WTC11 (cell line): ENCODE data around the gene SCO2. TPM values are rescaled to one million over a fixed set of nuclear protein-coding genes. Genes with fewer than 3 reads are reported as not detected.
A peak's percentile ranks its signal among the peaks of the same experiment; 100 is the strongest.
"Not testable (repeated sequence)": the region's sequence is repeated elsewhere in the genome, so short reads cannot be mapped to it uniquely, and the experiment has no call there.

Experiments
- ATAC-seq: fragments of 200-7000 bp; cut with Tn5 transposase; 2 replicates; pipeline ENCODE4 v1.10.0; 2021; ENCODE audit warnings: mild to moderate bottlenecking, moderate library complexity
- CTCF ChIA-PET: fragments of 300-600 bp; sonication (Branson Sonifier 250); formaldehyde crosslinking; loops from one replicate; lab custom pipeline; 2021; ENCODE audit warnings: antibody characterized with exemption; lab: Charles Lee
- POLR2A ChIA-PET: fragments of 350-600 bp; sonication (Branson Sonifier 250); formaldehyde crosslinking; loops from one replicate; lab custom pipeline; 2021; ENCODE audit warnings: antibody characterized with exemption; lab: Charles Lee
- DNase-seq: peaks from one replicate; pipeline ENCODE4 v3.0.0; 2021; ENCODE audit warnings: low spot score
- H3K27ac Mint-ChIP-seq: 2 replicates; pipeline ENCODE4 v1.8.0; 2021; ENCODE audit warnings: mixed read lengths
- H3K27me3 Mint-ChIP-seq: 2 replicates; pipeline ENCODE4 v1.8.0; 2021; ENCODE audit warnings: low read depth, mild to moderate bottlenecking, moderate library complexity, mixed read lengths
- H3K36me3 Mint-ChIP-seq: 2 replicates; pipeline ENCODE4 v1.8.0; 2021; ENCODE audit warnings: mixed read lengths
- H3K4me1 Mint-ChIP-seq: 2 replicates; pipeline ENCODE4 v1.8.0; 2022; ENCODE audit warnings: mixed read lengths
- H3K4me3 Mint-ChIP-seq: 2 replicates; pipeline ENCODE4 v1.8.0; 2021; ENCODE audit warnings: mild to moderate bottlenecking, moderate library complexity, mixed read lengths
- H3K9me3 Mint-ChIP-seq: 2 replicates; pipeline ENCODE4 v1.8.0; 2021; ENCODE audit warnings: mixed read lengths
- ELF4 ChIP-seq: sonication (generic); formaldehyde crosslinking; IDR thresholded peaks from 2 replicates; pipeline ENCODE4 v1.8.1; 2022; ENCODE audit warnings: low read depth, mild to moderate bottlenecking, moderate library complexity, missing genetic modification reagents
- GABPB1 ChIP-seq: sonication (generic); formaldehyde crosslinking; IDR thresholded peaks from 2 replicates; pipeline ENCODE4 v1.8.1; 2023; ENCODE audit warnings: mild to moderate bottlenecking, missing genetic modification reagents
- NFYB ChIP-seq: sonication (generic); formaldehyde crosslinking; conservative IDR thresholded peaks from 2 replicates; pipeline ENCODE4 v1.8.0; 2022; ENCODE audit warnings: low read depth, missing genetic modification reagents
- PRRX2 ChIP-seq: fragments of 250-450 bp; sonication (Bioruptor Pico); IDR thresholded peaks from 2 replicates; pipeline ENCODE4 v1.8.0; 2021; ENCODE audit warnings: mild to moderate bottlenecking
- RELA ChIP-seq: sonication (generic); formaldehyde crosslinking; IDR thresholded peaks from 2 replicates; pipeline ENCODE4 v1.8.1; 2022; ENCODE audit warnings: missing genetic modification reagents, mild to moderate bottlenecking, borderline replicate concordance
- RORB ChIP-seq: fragments of 250-450 bp; sonication (Bioruptor Pico); IDR thresholded peaks from 2 replicates; pipeline ENCODE4 v1.9.0; 2021; ENCODE audit warnings: mild to moderate bottlenecking
- STAT6 ChIP-seq: sonication (generic); formaldehyde crosslinking; conservative IDR thresholded peaks from 2 replicates; pipeline ENCODE4 v1.8.1; 2023; ENCODE audit warnings: mild to moderate bottlenecking, low read depth, missing genetic modification reagents, moderate library complexity
- TEAD4 ChIP-seq: sonication (generic); formaldehyde crosslinking; IDR thresholded peaks from 2 replicates; pipeline ENCODE4 v1.8.0; 2022; ENCODE audit warnings: mild to moderate bottlenecking, missing genetic modification reagents
- ZNF232 ChIP-seq: sonication (generic); formaldehyde crosslinking; IDR thresholded peaks from 2 replicates; pipeline ENCODE4 v1.8.0; 2022; ENCODE audit warnings: mild to moderate bottlenecking, missing genetic modification reagents
- ZNF423 ChIP-seq: fragments of 250-450 bp; sonication (Bioruptor Pico); IDR thresholded peaks from 2 replicates; pipeline ENCODE4 v2.1.2; 2022; ENCODE audit warnings: mild to moderate bottlenecking, moderate library complexity
- total RNA-seq: library from RNA; stranded (reverse); gene quantifications from 3 replicates; pipeline ENCODE4 v1.2.3, GENCODE V29; 2021
- TF ChIP-seq, protein P1 (sequence below): sonication (generic); formaldehyde crosslinking; IDR thresholded peaks from 2 replicates; pipeline ENCODE4 v1.8.0; 2022; ENCODE audit warnings: mild to moderate bottlenecking, missing genetic modification reagents
- TF ChIP-seq, protein P2 (sequence below): fragments of 250-450 bp; sonication (Bioruptor Pico); IDR thresholded peaks from 2 replicates; pipeline ENCODE4 v1.9.0; 2021; ENCODE audit warnings: mild to moderate bottlenecking, borderline replicate concordance
- TF ChIP-seq, protein P3 (sequence below): sonication (generic); formaldehyde crosslinking; IDR thresholded peaks from 2 replicates; pipeline ENCODE4 v1.8.1; 2023; ENCODE audit warnings: mild to moderate bottlenecking, missing genetic modification reagents, moderate library complexity
- TF ChIP-seq, protein P4 (sequence below): fragments of 250-450 bp; sonication (Bioruptor Pico); IDR thresholded peaks from 2 replicates; pipeline ENCODE4 v1.9.0; 2021; ENCODE audit warnings: mild to moderate bottlenecking

The SCO2 gene
- total RNA-seq, 1 experiment from 2014 or later: not detected

DNA sequence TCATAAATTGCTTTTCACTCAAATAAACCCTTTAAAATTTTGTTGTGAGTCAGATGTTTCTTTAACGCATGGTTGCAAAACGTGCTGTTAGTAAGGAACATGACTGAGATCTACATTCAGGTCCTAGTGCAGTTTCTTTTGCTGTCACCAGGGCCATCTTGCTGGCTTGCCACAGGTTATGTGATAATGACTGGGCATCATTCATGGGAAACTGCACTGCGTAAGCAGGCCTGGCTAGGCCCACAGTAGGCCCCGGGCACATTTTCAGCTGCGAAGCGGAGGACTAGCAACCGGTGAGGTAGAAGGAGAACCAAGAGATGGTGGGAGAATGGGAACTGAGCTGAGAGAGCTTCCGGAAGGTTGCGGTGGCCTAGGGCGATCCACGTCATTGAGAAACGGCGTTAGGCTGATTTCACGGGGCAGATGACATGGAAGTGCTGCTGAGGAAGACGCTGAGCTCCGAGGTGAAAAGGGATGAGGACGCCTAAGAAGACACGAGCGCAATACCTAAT lies 17.1 kb upstream of the SCO2 start (continued):
- no peak for TF ChIP-seq ELF4 (CRISPR knock-in tag)
- TF ChIP-seq NFYB (CRISPR knock-in tag): no peak
- no peak for TF ChIP-seq RORB

DNA sequence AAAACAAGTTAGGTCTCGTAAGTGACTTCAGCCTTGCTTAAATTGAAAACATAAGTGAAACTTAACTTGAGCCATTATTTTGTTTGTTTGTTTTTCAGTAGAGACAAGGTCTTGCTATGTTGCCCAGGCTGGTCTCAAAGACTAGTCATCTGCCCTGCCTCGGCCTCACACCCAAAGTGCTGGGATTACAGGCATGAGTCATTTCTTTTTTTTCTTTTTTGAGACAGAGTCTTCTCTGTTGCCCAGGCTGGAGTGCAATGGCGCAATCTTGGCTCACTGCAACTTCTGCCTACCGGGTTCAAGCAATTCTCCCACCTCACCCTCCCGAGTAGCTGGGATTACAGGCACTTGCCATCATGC lies 16.2 kb upstream of the SCO2 start:
- DNase-seq, POLR2A ChIA-PET, H3K4me3 Mint-ChIP-seq, H3K36me3 Mint-ChIP-seq, ATAC-seq, H3K27ac Mint-ChIP-seq, H3K9me3 Mint-ChIP-seq, H3K4me1 Mint-ChIP-seq: not testable (repeated sequence)
- CTCF ChIA-PET: interaction anchor here (0.7 to 1.4 kb wide), 2 partner anchors 99 to 155 kb away, joined by 3 to 5 read pairs; no protein-coding TSS in a partner anchor
- TF ChIP-seq GABPB1 (CRISPR knock-in tag): peak; percentile 64
- peaks cover 20% of the 10 kb centered on the region for H3K27me3 Mint-ChIP-seq

- TF ChIP-seq STAT6 (CRISPR knock-in tag): no peak
- TF ChIP-seq TEAD4 (CRISPR knock-in tag): no peak
- TF ChIP-seq, protein P1, sequence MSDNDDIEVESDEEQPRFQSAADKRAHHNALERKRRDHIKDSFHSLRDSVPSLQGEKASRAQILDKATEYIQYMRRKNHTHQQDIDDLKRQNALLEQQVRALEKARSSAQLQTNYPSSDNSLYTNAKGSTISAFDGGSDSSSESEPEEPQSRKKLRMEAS (CRISPR knock-in tag): no peak
- TF ChIP-seq PRRX2 (CRISPR knock-in tag): no peak
- TF ChIP-seq ZNF423: no peak
- TF ChIP-seq, protein P2, sequence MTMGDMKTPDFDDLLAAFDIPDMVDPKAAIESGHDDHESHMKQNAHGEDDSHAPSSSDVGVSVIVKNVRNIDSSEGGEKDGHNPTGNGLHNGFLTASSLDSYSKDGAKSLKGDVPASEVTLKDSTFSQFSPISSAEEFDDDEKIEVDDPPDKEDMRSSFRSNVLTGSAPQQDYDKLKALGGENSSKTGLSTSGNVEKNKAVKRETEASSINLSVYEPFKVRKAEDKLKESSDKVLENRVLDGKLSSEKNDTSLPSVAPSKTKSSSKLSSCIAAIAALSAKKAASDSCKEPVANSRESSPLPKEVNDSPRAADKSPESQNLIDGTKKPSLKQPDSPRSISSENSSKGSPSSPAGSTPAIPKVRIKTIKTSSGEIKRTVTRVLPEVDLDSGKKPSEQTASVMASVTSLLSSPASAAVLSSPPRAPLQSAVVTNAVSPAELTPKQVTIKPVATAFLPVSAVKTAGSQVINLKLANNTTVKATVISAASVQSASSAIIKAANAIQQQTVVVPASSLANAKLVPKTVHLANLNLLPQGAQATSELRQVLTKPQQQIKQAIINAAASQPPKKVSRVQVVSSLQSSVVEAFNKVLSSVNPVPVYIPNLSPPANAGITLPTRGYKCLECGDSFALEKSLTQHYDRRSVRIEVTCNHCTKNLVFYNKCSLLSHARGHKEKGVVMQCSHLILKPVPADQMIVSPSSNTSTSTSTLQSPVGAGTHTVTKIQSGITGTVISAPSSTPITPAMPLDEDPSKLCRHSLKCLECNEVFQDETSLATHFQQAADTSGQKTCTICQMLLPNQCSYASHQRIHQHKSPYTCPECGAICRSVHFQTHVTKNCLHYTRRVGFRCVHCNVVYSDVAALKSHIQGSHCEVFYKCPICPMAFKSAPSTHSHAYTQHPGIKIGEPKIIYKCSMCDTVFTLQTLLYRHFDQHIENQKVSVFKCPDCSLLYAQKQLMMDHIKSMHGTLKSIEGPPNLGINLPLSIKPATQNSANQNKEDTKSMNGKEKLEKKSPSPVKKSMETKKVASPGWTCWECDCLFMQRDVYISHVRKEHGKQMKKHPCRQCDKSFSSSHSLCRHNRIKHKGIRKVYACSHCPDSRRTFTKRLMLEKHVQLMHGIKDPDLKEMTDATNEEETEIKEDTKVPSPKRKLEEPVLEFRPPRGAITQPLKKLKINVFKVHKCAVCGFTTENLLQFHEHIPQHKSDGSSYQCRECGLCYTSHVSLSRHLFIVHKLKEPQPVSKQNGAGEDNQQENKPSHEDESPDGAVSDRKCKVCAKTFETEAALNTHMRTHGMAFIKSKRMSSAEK (CRISPR knock-in tag): no peak
- TF ChIP-seq, protein P3, sequence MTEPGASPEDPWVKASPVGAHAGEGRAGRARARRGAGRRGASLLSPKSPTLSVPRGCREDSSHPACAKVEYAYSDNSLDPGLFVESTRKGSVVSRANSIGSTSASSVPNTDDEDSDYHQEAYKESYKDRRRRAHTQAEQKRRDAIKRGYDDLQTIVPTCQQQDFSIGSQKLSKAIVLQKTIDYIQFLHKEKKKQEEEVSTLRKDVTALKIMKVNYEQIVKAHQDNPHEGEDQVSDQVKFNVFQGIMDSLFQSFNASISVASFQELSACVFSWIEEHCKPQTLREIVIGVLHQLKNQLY (CRISPR knock-in tag): no peak
- no peak for TF ChIP-seq RELA
- TF ChIP-seq, protein P4, sequence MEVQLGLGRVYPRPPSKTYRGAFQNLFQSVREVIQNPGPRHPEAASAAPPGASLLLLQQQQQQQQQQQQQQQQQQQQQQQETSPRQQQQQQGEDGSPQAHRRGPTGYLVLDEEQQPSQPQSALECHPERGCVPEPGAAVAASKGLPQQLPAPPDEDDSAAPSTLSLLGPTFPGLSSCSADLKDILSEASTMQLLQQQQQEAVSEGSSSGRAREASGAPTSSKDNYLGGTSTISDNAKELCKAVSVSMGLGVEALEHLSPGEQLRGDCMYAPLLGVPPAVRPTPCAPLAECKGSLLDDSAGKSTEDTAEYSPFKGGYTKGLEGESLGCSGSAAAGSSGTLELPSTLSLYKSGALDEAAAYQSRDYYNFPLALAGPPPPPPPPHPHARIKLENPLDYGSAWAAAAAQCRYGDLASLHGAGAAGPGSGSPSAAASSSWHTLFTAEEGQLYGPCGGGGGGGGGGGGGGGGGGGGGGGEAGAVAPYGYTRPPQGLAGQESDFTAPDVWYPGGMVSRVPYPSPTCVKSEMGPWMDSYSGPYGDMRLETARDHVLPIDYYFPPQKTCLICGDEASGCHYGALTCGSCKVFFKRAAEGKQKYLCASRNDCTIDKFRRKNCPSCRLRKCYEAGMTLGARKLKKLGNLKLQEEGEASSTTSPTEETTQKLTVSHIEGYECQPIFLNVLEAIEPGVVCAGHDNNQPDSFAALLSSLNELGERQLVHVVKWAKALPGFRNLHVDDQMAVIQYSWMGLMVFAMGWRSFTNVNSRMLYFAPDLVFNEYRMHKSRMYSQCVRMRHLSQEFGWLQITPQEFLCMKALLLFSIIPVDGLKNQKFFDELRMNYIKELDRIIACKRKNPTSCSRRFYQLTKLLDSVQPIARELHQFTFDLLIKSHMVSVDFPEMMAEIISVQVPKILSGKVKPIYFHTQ (CRISPR knock-in tag): no peak
- no peak for TF ChIP-seq ZNF232
- TF ChIP-seq NFYB (CRISPR knock-in tag): no peak
- DNase-seq: no peak
- ChIA-PET CTCF (interaction anchor here (0.7 to 1.0 kb wide), 2 partner anchors 80 to 186 kb away, joined by 3 read pairs; no protein-coding TSS in a partner anchor), POLR2A (no interaction called here)
- Mint-ChIP-seq H3K27me3 (peaks cover 20% of the 10 kb centered on the region), H3K9me3 (no peaks in the 10 kb centered on the region), H3K4me1 (no peaks in the 10 kb centered on the region), H3K36me3 (no peaks in the 10 kb centered on the region), H3K4me3 (no peak overlapping the region), H3K27ac (no peak overlapping the region)
- no peak for ATAC-seq
These were observed 15.0 kb upstream of the SCO2 start for GRCh38 chr22:50540381-50540780.
